ENCODE results near the gene GATA1. TPM values are rescaled to one million over a fixed set of nuclear protein-coding genes. Genes with fewer than 3 reads are reported as not detected.
"Not testable (repeated sequence)": the region's sequence is repeated elsewhere in the genome, so short reads cannot be mapped to it uniquely, and the experiment has no call there.

Gene GATA1
- total and polyA plus RNA-seq, 10 donors = 0.15 to 5.5 (median 1.2) TPM

DNA sequence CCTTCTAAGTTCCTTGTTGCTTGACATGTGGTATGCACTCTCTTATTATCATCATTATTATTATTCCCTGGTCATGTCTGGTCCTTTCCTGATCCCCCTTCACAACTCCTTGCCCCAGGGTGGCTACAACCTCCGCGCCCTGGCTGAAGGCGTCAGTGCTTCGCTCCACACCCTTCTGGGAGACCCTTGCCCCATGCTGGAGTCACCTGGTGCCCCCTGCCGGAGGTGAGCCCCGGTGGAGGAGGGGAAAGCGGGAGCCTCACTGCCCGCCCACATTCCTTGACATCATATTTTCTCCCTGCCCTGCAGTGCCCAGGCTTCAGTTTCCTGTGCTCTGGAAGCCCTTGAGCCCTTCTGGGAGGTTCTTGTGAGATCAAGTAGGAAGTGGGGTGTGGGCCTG is 28.9 kb downstream of the GATA1 start:
- H3K4me3 ChIP-seq = no peak overlapping the region
- H3K36me3 ChIP-seq = peaks cover 0 to 97% (median 14%) of the 10 kb centered on the region in 6 donors
- no peak overlapping the region for H3K27ac ChIP-seq
- H3K4me1 ChIP-seq = no peaks in the 10 kb centered on the region
- H3K9me3 ChIP-seq = no peaks in the 10 kb centered on the region
- intact Hi-C loops (cut with DNase I; ENCODE audit: low total_unique reads) = no loop called here
- WGBS, 5 donors = 85 to 98% (median 96%) methylated on average over 7 to 8 of the region's 8 CpGs
- H3K27me3 ChIP-seq (replicated peaks in 1 of 7) = no peaks in the 10 kb centered on the region
- no peak for DNase-seq
- TF ChIP-seq, protein P1, sequence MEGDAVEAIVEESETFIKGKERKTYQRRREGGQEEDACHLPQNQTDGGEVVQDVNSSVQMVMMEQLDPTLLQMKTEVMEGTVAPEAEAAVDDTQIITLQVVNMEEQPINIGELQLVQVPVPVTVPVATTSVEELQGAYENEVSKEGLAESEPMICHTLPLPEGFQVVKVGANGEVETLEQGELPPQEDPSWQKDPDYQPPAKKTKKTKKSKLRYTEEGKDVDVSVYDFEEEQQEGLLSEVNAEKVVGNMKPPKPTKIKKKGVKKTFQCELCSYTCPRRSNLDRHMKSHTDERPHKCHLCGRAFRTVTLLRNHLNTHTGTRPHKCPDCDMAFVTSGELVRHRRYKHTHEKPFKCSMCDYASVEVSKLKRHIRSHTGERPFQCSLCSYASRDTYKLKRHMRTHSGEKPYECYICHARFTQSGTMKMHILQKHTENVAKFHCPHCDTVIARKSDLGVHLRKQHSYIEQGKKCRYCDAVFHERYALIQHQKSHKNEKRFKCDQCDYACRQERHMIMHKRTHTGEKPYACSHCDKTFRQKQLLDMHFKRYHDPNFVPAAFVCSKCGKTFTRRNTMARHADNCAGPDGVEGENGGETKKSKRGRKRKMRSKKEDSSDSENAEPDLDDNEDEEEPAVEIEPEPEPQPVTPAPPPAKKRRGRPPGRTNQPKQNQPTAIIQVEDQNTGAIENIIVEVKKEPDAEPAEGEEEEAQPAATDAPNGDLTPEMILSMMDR (IDR thresholded peaks at IDR 0.05 in 8 of 11, conservative IDR thresholded peaks at IDR 0.05 in 3 of 11) = no peak

DNA sequence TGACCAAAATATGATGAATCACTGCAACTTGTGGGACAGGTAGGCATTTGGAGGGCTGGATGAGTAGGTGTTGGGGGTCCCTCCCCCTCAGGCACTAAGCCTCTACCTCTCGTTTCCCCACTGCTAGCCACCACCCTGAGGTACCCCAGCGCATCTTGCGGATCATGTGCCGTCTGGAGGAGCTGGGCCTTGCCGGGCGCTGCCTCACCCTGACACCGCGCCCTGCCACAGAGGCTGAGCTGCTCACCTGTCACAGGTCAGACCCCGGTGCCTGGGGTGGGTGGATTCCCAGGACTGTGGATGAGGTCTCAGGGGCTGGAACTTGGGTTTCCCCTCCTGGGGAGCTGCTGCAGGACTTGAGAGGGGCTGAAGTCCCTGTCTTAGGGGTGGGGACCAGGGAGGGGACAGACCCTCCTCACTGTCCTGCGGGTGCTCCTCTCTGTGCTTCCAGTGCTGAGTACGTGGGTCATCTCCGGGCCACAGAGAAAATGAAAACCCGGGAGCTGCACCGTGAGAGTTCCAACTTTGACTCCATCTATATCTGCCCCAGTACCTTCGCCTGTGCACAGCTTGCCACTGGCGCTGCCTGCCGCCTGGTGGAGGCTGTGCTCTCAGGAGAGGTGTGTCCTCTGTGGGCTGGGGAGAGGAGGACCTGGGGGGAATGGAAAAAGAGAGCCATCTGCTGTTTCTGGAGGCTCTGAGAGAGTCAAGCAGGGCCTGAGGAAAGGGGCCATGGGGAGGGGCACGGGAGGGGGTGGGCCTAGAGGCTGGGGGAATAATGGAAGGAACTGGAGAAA is 29.8 kb downstream of the GATA1 start:
- 90 to 96% (median 94%) methylated on average over 10 to 18 of the region's 18 CpGs for WGBS, 5 donors
- no peaks in the 10 kb centered on the region for H3K27me3 ChIP-seq (replicated peaks in 1 of 7)
- H3K4me3 ChIP-seq = no peak overlapping the region
- H3K36me3 ChIP-seq = peaks cover 0 to 97% (median 14%) of the 10 kb centered on the region in 6 donors
- TF ChIP-seq POLR2A (IDR thresholded peaks at IDR 0.05) = no peak
- TF ChIP-seq, protein P1 (IDR thresholded peaks at IDR 0.05 in 8 of 11, conservative IDR thresholded peaks at IDR 0.05 in 3 of 11) = no peak
- peak in 1 of 3 donors; percentile 23 for TF ChIP-seq POLR2AphosphoS5 (IDR thresholded peaks at IDR 0.05)
- no peaks in the 10 kb centered on the region for H3K4me1 ChIP-seq
- no peaks in the 10 kb centered on the region for H3K9me3 ChIP-seq
- no peak for DNase-seq
- H3K27ac ChIP-seq = no peak overlapping the region
- intact Hi-C loops (cut with DNase I; ENCODE audit: low total_unique reads) = no loop called here

DNA sequence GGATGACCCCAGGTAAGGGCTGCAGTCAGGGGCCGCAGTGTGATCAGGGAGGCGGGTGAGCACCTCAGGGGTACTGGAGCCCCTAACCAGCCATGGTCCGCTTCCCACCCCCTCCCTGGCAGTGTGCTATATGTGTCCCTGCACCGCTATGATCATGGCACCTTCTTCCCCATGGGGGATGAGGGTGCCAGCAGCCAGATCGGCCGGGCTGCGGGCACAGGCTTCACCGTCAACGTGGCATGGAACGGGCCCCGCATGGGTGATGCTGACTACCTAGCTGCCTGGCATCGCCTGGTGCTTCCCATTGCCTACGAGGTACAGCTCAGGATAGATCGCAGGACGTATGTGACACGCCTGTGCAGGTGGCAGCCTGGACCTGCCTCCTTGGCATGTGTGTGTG is 31.7 kb downstream of the GATA1 start:
- no peaks in the 10 kb centered on the region for H3K4me1 ChIP-seq
- H3K4me3 ChIP-seq = no peak overlapping the region
- peaks cover 0 to 100% (median 14%) of the 10 kb centered on the region in 6 donors for H3K36me3 ChIP-seq
- no peaks in the 10 kb centered on the region for H3K9me3 ChIP-seq
- no peak for TF ChIP-seq POLR2A (IDR thresholded peaks at IDR 0.05)
- TF ChIP-seq POLR2AphosphoS5 (IDR thresholded peaks at IDR 0.05) = peak in 2 of 3 donors; percentile 7 to 25
- DNase-seq = no peak
- intact Hi-C loops (cut with DNase I; ENCODE audit: low total_unique reads) = no loop called here
- 84 to 100% (median 96%) methylated on average over 2 to 16 of the region's 16 CpGs for WGBS, 5 donors
- H3K27me3 ChIP-seq (replicated peaks in 1 of 7) = peaks cover 0 to 6% (median 0%) of the 10 kb centered on the region in 7 donors
- H3K27ac ChIP-seq = no peak overlapping the region

DNA sequence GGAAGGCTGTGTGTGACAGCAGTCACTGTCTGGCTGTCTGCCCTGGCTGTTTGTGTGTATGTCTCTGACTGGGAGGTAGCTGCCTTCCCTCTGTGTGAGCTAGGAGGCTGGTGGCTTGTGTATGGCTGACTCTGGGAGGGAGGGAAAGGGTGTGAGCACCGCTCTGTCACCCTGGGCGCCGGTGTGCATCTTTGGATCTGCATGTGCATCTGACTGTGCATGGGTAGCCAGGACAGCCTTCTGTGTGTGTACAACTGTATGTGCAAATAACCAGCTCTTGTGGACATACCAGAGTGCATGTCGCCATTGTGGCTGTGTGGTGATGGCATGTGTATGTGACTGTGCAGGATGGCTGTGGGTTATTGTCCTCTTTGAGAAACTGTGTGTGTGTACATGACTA is 32.5 kb downstream of the GATA1 start:
- H3K4me1 ChIP-seq = no peaks in the 10 kb centered on the region
- no peak for DNase-seq
- 85 to 98% (median 95%) methylated on average over 4 of the region's 4 CpGs; no CpG with 5 or more reads in 1 of the 5 donors for whole genome bisulfite sequencing, 5 donors
- H3K27ac ChIP-seq = no peak overlapping the region
- intact Hi-C loops (cut with DNase I; ENCODE audit: low total_unique reads) = no loop called here
- no peak overlapping the region for H3K4me3 ChIP-seq
- peaks cover 0 to 10% (median 0%) of the 10 kb centered on the region in 7 donors for H3K27me3 ChIP-seq (replicated peaks in 1 of 7)
- no peaks in the 10 kb centered on the region for H3K9me3 ChIP-seq
- TF ChIP-seq POLR2AphosphoS5 (IDR thresholded peaks at IDR 0.05) = no peak
- TF ChIP-seq, protein P1 (IDR thresholded peaks at IDR 0.05 in 8 of 11, conservative IDR thresholded peaks at IDR 0.05 in 3 of 11) = no peak
- no peak for TF ChIP-seq POLR2A (IDR thresholded peaks at IDR 0.05)
- H3K36me3 ChIP-seq = peaks cover 0 to 100% (median 14%) of the 10 kb centered on the region in 6 donors

DNA sequence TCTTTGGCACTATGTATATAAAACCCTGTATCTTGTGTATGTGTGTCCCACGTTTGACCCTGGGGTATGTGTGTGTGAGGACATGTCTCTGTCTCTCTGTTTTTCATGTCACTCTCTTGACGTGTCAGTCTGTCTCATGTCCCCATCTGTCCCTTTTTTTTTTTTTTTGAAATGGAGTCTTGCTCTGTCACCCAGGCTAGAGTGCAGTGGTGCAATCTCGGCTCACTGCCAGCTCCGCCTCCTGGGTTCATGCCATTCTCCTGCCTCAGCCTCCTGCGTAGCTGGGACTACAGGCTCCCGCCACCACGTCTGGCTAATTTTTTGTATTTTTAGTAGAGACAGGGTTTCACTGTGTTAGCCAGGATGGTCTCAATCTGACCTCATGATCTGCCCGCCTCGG is 33.0 kb downstream of the GATA1 start:
- intact Hi-C loops (cut with DNase I; ENCODE audit: low total_unique reads); H3K4me1 ChIP-seq; H3K27ac ChIP-seq; DNase-seq; H3K27me3 ChIP-seq (replicated peaks in 1 of 7); H3K4me3 ChIP-seq; H3K9me3 ChIP-seq: not testable (repeated sequence)
- peaks cover 0 to 100% (median 15%) of the 10 kb centered on the region in 6 donors for H3K36me3 ChIP-seq
- 83 to 96% (median 91%) methylated on average over 9 of the region's 9 CpGs for WGBS, 5 donors

Data from spleen (tissue), 11 donors.